ENCODE measurements around the gene NPAS3.

Gene NPAS3

DNA sequence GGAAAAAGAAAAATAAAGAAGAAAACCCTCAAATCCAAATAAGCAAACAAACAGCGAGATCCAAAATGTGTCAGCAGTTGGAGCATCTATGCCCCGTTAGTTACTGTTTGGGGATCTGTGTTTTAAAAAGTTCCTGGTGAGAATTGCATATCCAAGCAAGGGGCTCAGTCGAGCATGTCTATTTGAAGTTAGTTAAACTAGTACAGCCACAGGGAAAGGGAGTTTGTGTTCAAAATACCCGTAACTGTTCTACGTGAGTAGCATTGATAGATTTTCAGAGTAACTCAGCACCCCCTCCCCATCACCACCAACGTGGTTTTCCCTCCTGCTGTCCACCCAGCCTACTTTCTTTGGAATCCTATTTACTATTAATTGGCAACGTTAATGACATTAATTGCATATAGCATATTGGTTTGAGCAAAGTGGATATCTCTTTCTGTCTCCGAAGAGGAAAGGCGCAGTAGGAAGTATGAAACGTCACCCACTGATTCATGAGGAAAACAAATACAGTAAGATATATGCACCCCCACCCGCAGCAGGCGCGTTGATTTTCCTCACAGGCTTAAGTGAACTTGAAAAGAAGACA lies 1.5 kb downstream of the NPAS3 start:
- no peak for DNase-seq (ENCODE audit: low read depth in 2 of 3, low spot score in 1 of 3)

DNA sequence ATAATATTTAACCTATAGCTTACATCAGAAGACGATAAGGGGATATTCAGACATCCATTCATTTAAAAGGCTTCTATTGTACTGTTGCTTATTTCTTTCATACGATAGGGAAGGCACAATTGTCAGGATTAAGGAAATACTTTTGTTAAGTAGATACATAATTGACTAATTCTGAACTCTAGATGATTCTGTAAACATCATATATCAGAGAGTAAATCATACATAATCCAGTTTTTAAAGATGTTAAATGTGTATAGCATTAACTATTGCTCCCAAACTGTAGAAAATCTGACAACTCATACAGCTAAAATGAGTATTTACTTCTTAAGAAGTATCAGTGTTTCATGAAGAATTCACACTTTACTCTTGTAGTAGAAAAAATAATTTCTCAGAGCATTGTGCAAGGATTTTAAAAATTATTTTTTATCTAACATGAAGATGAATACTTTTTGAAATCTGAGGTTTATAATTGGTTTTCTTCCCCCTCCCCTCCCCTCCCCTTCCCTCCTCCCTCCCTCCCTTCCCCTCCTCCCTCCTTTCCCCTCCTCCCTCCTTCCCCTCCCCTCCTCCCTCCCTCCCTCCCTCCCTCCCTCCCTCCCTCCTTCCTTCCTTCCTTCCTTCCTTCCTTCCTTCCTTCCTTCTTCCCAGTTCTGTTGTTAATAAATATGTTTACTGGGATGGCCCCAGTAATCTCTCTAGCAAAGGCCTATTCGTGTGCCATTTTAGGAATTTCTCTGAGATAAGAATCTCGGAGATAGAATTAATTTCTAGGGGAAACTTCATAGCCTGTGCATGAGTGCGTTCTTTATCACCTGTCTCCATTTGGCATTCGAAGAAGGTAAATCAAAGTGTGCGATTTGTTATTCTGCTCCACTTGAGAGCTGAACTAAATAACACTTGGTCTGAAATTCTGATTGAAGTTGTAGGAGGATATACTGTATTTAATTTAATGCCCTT lies 2.3 kb downstream of the NPAS3 start:
- no peak for DNase-seq (ENCODE audit: low read depth in 2 of 3, low spot score in 1 of 3)

DNA sequence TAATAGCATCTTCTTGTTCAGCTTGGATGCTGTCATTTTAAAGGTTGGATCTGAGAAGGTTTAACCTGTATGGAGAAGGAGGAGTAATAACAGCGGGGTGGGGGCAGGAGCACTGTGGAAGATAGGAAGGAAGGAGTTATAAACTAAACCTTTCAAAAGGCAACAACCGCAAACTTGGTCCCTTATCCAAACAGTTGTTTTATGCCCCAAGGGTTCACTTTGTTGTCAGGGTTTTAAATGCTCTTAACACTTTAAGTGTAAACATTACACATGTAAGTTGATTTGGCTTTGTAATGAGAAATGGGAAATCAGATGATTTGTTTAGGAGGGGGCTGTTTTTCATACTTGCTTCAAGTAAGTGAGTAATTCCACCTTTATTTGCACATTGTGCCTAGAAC lies 3.0 kb downstream of the NPAS3 start:
- DNase-seq (ENCODE audit: low read depth in 2 of 3, low spot score in 1 of 3), result no peak

DNA sequence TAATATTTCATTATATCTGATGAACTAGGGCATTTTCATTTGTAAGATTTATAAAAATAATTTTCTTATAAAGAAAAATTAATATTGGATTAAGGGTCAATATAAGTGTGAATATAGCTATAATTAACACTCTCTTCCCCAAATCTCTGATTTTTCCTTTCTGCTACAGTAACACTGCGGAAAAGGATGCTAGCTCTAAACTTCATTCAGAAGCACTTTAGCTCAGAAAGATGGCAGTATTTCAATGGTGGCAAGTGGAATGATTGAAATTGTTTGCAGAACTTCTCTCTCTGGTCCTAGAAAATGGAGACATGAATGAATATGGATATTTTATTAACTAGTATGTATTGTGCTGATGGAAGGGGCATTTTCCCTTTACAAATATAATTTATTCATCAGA lies 8.4 kb downstream of the NPAS3 start:
- no peak for DNase-seq (ENCODE audit: low read depth in 2 of 3, low spot score in 1 of 3)

DNA sequence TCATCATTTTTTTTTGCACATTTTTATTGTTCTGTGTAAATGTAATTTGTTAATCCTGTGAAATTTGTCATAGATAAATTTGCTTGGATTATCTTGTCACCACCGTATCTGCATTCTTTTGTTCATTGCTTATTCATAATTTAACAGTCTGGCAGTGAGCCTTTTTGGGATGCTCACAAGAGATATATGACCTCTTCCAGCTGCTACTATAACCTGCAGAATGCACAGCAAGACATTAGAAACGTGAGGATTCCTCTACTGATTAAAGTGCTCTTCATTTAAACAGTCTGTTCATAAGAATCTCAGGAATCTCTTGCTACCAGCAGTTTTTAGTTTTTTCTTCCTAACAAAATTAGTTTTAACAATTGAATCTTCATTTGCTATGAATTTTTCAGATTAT lies 9.1 kb downstream of the NPAS3 start:
- DNase-seq (ENCODE audit: low read depth in 2 of 3, low spot score in 1 of 3), result no peak

DNA sequence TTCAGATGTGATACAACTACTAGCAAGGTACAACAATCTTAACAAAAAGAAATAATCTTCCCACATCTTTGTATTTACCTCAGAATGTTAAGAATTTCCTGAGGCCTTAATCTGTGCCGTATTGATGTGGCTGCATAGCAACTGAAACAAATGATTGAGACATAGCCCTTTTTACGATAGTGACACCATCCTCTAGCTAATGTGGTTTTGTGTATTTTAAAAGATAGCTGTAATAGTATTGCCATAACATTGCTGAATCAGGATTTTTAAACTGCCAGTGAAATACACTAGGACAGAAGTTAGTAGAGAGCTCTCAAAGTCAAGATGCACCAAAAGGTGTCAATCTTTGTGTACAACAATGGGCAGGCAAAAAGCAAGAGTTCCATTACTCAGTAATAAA lies 11.9 kb downstream of the NPAS3 start:
- no peak for DNase-seq (ENCODE audit: low read depth in 2 of 3, low spot score in 1 of 3)

DNA sequence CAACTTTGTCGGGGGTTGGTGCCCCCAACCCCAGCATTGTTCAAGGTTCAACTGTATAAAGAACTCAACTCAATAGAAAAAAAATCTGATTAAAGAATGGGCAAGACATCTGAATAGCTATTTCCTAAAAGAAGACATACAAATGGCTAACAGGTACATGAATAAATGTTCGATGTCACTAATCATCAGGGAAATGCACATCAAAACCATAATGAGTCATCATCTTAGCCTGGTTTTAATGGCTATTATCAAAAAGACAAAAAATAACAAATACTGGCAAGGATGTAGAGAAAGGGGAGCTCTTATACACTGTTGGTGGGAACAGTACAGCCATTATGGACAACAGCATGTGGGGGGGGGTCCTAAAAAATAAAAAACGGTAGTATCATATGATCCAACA lies 28.7 kb downstream of the NPAS3 start:
- DNase-seq (ENCODE audit: low read depth in 2 of 3, low spot score in 1 of 3), result no peak

DNA sequence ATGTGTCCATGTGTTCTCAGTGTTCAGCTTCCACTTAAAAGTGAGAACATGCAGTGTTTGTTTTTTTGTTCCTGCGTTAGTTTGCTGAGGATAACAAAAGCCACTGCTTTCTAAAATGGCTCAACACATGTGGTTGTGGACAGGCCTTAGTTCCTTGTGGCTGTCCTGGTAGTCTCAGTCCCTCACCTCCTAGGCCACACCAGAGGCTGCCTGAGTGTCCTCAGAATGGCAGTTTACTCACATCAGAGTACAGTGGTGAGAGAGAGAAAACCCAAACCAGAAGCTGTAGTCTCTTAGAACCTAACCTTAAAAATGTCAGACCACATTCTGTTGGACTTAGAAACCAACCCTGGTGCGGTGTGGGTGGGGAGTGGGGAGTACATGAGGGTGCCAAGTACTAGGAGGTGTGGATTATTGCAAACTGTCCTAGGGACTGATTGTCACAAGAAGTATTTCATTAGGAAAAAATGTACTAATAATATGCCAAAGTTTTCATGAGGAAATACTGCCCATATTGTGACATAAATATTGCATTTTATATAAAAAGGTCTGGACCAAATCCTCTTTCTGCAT lies 30.4 kb downstream of the NPAS3 start:
- DNase-seq (ENCODE audit: low read depth in 2 of 3, low spot score in 1 of 3), result no peak

DNA sequence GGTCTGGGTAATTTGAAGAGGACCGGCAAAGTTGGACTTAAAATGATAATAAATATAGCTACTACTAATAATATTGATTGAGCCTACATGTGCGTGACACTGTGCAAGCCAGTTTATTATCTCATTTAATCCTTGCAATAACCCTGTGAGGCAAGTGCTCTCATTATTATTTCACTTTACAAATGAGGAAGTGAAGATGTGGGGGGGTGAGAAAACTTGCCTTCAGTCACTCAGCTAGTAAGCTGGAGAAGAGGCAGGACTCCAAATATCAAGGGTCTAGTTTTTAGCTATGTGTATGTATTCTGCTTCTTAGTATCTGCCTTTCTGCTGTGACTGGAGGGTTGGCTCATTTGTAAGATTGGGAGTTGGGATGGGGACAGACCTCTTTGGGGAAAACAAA lies 39.2 kb downstream of the NPAS3 start:
- DNase-seq (ENCODE audit: low read depth in 2 of 3, low spot score in 1 of 3), result no peak

DNA sequence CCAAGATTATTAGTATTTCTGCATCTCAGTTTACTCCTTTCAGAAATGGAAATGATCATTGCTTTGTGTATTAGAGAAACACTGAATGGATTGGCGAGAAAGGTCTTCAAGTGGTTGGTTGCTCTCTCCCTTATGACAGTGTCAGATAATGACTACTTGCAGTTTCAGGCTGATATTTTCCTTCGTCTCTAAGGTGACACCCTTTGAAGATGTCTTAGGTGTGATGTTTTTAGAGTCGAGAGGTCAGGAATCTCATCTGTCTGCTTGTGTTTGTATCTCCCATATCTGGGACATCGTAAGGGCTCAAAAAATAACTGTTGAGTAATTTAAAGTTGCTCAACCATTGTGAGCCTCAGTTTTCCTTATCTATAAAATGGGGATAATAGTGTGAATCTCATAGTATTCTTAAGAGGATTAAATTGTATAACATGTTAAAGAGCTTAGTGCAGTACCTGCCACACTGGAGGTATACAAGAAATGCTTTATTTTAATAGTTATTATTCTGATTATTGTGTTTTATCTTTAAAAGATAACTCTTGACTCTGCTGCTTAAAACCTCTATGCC lies 40.1 kb downstream of the NPAS3 start:
- no peak for DNase-seq (ENCODE audit: low read depth in 2 of 3, low spot score in 1 of 3)

DNA sequence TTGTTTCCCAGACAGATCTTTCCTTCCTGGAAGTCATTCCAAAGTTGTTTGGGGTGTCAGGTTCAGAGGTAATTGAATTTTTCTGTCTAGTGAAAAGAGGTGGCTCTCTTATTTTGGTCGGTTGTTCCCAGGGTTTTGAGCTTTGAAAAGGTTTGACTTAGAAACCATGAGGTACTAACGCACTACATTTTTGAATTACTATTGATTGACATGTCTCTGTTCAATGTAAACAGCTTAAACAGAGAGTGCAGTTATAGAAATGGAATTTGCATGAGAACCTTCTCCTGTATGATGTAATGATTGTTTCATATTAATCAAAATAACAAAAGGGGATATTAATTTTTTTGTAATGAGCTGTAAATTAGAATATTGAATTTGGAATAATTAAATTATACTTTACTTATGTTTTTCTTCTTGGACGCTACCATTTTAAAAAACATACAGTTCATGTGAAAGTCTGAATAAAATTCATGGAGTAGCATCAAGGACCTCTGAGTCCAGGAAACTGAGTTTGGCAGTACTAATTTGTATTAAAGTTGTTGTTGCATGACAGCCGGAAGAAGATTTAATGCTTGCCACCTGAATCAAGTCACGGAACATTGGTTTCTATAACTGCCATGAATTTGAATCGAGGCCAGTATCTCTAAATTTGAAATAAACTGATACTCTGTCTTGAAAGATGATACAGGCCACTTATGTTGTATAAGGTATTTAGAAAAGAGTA lies 41.7 kb downstream of the NPAS3 start:
- DNase-seq (ENCODE audit: low read depth in 2 of 3, low spot score in 1 of 3), result no peak

DNA sequence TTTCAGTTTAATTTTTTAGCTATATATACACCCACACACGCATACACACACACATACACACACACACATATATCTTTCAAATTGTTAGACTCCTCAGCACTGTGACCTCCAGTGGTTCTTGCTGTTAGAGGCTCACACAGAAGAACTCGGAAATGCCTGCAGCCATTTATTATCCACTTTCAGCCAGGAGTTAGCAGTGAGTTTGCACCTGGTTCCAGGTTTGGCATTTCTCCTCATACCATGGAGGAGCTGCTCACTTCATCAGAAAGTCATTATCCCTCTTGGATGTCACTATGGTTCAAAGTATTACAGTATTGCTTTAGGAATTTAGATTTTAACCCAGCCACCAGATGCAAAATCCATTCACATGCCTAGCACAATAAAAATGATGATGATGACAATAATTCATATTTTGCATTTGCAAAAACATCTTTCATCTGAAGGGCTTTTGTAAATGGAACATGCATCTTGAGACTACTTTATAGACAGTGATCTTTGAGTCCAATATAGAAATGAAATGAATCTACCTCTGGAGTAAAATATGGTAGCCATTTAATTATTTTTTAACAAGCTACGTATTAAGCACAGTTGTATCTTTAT lies 42.3 kb downstream of the NPAS3 start:
- no peak for DNase-seq (ENCODE audit: low read depth in 2 of 3, low spot score in 1 of 3)

DNA sequence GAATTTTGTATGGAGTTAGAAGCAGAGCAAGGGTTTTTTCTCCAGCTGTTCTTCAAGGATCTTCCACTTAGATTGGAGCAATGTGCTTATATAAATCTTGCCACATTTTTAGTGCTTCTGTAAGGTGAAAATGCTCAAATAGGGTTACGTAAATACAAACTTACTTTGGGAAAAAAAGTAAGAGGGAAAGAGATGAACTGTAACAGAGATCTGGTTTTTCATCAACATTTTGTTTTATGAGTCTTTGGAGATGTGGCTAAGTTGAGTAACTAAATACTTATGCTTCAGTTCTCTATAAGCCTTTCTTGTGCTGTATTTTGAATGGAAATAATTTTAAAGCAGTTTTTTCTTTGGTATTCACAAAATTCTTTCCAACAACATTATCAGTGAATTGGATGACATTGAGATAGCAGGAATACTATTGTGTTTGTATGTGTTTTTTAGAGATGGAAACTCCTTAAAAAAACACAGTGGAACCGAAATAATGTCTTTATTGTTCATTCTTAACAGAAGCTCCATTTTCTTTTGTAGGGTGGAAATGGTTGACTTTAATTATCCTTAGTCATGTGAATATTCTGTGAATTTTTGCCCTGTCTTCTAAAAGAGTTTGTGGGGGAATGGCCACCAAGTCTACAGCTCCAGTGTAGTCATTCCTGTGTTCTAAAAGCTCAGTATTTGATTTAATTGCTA lies 45.7 kb downstream of the NPAS3 start:
- DNase-seq (ENCODE audit: low read depth in 2 of 3, low spot score in 1 of 3), result no peak

DNA sequence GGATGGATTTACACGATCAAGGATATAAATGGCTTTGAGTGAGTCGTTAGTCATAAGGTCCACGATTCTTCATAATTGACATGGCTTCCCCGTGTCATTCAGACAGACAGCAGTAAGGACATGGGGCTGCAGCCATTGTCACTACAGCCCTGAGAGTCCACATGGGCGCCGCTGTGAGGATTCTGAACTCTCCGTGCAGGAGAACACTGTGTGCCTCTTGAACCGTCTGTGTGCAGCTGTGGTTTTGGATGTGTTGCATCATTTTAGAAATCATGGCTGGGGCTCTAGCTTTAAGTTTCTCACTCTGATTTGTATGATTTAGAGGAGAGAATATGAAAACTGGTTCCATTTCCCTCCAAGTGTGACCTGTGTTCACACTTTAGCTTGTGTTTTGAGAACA lies 47.2 kb downstream of the NPAS3 start:
- DNase-seq (ENCODE audit: low read depth in 2 of 3, low spot score in 1 of 3), result no peak

DNA sequence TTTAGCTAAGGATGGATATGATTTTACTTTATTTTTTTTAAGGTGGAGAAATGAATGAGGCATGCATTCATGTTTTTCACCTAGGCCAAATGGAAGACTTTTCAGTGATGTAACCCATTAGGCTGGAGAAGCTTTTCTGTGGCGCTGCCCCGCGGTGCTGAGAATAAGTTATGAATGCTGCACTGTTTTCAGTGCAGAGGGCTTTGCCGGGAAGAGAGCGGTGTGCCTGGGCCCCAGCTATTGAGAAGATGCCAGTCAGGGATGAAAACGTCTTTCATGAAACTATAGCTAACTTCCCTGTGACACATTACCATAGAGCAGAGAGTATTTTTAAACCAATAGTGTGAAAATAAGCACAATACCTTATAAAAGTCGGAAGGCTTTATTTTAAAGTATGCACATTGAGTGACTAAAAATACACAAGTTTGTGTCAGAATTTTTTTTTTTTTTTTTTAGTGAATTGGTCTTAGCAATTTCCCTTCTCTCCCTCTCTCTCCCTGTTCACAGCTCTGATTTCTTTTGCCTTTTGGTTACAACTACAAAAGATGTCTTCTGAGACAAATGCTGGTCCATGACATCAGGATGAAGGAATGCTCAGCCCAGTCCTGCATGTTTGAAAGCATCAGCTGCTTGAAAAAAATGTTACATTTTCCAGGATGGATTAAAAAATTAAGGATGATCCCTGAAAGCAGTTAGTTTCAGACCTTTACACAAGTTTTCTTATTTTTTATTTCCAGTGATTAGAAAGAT lies 48.3 kb downstream of the NPAS3 start:
- DNase-seq (ENCODE audit: low read depth in 2 of 3, low spot score in 1 of 3), result no peak

DNA sequence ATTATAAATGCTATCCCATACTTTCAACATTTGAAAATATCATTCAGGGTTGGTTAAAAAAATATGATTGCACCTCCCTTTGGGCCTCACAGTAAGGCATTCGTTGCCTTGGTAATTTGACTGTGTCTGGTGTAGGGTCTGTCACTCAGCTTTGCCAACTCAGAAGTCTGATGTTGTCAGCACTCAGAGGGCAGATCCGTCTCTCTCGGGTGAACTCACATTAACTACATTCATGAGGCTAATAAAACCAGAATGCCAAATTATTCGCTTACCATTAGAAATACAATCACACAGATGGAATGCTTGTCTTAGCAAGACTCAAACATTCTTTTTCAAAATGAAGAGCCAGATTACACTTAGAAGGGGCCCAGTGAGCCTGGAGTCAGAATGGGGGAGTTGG lies 53.0 kb downstream of the NPAS3 start:
- DNase-seq (ENCODE audit: low read depth in 2 of 3, low spot score in 1 of 3), result no peak

DNA sequence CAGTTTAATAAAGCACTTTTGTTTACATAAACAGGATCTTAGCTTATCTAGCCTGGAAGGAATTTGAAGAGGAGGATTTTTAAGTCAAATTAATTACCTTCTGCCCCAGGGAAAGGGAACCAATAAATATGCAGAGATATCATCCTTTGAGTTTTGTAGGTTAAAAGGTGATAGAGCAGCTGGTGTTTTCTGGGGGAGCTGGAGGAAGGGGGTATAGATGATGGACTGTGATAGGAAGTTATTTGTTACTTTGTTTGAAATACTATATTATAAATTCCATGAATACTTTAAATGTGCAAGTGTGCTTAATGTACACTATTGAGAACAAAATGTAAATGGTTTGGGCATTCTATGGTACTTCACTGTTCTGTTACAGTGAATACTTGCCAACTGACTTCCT lies 55.2 kb downstream of the NPAS3 start:
- DNase-seq (ENCODE audit: low read depth in 2 of 3, low spot score in 1 of 3), result no peak

DNA sequence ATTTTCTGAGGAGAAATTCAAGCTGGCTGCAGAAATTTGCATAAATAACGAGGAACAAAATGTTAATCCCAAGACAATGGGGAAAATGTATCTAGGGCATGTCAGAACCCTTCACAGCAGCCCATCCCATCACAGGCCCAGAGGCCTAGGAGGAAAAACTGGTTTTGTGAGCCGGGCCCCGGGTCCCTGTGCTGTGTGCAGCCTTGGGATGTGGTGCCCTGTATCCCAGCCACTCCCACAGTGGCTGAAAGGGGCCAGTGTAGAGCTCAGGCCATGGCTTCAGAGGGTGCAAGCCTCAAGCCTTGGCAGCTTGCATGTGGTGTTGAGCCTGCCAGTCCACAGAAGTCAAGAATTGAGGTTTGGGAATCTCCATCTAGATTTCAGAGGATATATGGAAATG lies 57.7 kb downstream of the NPAS3 start:
- no peak for DNase-seq (ENCODE audit: low read depth in 2 of 3, low spot score in 1 of 3)

DNA sequence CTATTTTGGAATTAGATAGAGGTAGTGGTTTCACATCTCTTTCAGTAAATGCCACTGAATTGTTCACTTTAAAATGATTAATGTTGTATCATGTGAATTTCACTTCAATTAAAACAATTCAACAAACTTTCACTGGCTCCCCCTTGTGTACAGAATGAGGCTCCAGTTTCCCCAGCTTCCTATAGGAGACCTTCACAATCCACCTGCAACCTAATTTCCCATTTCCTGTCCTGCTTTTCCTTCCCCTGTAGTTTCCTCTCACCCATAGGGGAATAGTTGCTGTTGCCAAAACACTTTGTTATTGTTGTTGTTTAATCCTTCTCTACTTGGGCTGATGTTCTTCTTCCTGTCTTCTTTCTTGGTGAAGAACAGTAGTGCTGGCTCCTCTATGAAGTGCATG lies 59.8 kb downstream of the NPAS3 start:
- DNase-seq (ENCODE audit: low read depth in 2 of 3, low spot score in 1 of 3), result no peak

DNA sequence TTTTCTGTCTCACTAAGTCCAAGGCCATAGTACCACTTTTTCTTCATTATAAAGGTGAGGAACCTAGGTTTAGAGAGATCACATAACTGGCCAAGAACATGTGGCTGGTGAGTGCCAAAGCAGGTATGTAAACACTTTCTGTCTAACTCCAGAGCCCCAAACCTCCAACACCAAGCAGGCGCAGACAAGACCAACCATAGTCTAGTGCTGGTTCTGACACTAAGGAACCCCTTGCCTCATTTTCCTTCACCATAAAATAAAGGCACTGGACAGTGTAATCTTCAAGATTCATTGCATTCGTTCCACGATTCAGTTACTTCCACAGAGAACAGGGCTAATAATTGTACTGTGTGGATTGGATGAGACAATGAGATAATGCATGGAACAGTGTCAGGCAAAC lies 71.0 kb downstream of the NPAS3 start:
- no peak for DNase-seq (ENCODE audit: low read depth in 2 of 3, low spot score in 1 of 3)
